Skin epidermis (tissue), 12 donors: Measurements from ENCODE around the gene CA10.

Experiments
- H3K27ac ChIP-seq, 21 experiments: fragments of 200-600 bp; sonication (generic) in 11 of 21; one replicate each; pipeline ENCODE4 v1.5.0; 2020; ENCODE audit warnings: mild to moderate bottlenecking in 3 of 21, inconsistent platforms in 2 of 21, moderate library complexity in 2 of 21
- H3K4me3 ChIP-seq, 7 experiments: fragments of 200-600 bp; sonication (generic) in 2 of 7; one replicate each; pipeline ENCODE4 v1.5.0; 2020; ENCODE audit warnings: inconsistent platforms in 2 of 7, mild to moderate bottlenecking in 2 of 7, moderate library complexity in 1 of 7

Gene CA10

GRCh38 chr17:51597345-51597744, 561.2 kb downstream of the CA10 start:
- H3K4me3 ChIP-seq, result no peak overlapping the region
- H3K27ac ChIP-seq, result no peak overlapping the region

DNA sequence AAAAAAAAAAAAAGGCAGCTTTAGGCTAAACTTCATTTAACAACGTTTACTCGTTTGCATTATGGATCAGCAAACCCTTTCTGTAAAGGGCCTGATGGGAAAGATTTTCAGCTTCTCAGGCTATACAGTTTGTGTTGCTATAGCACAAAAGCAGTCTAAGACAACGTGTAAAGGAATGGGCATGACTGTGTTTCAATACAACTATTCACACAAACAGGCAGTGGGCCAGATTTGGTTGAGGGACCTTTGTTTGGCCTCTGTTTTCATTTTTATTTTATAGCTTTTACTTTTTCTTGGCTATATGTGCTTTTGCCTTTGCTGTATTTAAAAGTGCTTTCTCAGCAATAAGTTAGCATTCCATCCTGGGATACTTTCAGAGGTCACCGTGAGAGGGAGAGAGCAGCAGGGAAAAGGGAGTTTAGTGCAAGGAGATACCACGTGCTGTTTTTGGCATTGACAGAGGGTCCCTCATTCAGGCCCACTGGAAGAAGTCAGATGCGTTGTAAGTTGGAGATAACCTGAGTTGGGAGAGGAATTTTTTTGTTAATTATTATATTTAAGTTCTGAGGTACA, 562.6 kb downstream of the CA10 start:
- Histone ChIP-seq H3K4me3 (no peak overlapping the region), H3K27ac (no peak overlapping the region)

DNA sequence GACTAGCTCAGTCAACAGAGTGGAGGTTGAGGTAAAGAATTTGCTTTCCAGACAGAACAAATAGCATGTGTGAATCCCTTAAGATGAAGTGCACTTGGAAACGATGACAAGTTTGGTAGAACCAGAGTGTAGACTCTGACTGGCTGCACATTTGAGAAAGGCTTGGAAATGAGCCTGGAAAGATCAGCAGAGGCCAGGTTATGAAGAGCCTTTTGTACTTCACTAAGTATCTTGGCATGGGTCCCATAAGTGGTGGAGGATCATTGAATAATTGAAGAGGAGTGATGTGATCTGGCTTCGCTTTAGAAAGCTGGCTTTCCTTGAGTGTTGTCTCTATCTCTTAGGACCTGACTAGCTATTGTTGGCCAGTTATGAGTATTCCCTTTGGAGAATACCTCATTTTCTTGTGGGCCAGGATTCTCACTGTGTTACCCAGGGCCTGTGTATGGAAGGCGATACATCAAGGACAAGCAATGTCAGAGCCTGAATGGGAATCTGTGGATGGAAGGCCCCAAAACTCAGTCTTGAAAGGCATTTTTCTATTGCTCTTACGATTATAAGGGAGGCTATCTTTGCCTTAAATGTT, 568.4 kb downstream of the CA10 start:
- Histone ChIP-seq H3K4me3 (no peak overlapping the region), H3K27ac (no peak overlapping the region)

GRCh38 chr17:51588063-51588462, 570.5 kb downstream of the CA10 start:
- H3K4me3 ChIP-seq, result no peak overlapping the region

GRCh38 chr17:51587516-51587915, 571.0 kb downstream of the CA10 start:
- H3K27ac ChIP-seq, result no peak overlapping the region
- no peak overlapping the region for H3K4me3 ChIP-seq

More at GRCh38 chr17:51588063-51588462, 570.5 kb downstream of the CA10 start:
- H3K27ac ChIP-seq, result no peak overlapping the region

DNA sequence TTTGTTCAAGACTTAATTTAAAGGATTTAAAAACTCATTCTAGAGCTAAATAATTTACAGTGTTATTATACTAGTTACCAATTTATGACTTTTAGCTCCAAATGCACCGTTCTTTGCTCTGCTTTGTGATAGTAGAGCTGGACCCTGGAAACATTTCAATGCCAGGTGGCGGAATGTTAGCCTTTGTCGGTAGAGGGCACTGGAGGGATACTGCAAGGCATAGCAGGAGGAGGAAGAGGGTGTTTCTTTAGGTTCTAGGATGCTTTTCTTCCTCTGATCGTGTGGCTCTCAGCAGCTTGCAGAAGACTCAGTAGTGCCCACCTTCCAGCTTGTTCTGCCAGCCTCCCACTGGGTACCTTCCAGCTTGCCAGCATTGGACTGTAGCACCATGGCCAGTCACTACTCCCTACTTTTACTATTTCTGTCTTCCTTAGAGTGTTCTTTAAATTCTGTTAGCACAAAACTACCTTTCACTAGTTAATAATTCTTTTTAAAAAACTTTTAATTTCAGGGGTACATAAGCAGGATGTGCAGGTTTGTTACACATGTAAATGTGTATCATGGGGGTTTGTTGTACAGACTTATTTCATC, 572.9 kb downstream of the CA10 start:
- Histone ChIP-seq H3K4me3 (no peak overlapping the region), H3K27ac (no peak overlapping the region)

GRCh38 chr17:51580869-51581268, 577.6 kb downstream of the CA10 start:
- Histone ChIP-seq H3K4me3 (no peak overlapping the region), H3K27ac (no peak overlapping the region)
